ENCODE results near the gene SLC13A2.

Gene SLC13A2

GRCh38 chr17:28527181-28527681 lies 53.8 kb downstream of the SLC13A2 start:
- DNase-seq, result no peak
- in situ Hi-C loops (cut with HindIII; ENCODE audit: low pct_ligation_motif_present, low pct_unique_long_range_greater_than_20kb, low sequenced_read_pairs), result no loop called here

GRCh38 chr17:28527859-28528258 lies 54.4 kb downstream of the SLC13A2 start:
- in situ Hi-C loops (cut with HindIII; ENCODE audit: low pct_ligation_motif_present, low pct_unique_long_range_greater_than_20kb, low sequenced_read_pairs), result no loop called here
- DNase-seq, result no peak

- in situ Hi-C loops (cut with HindIII; ENCODE audit: low pct_ligation_motif_present, low pct_unique_long_range_greater_than_20kb, low sequenced_read_pairs), result no loop called here
- no peak for DNase-seq
These were observed 55.0 kb downstream of the SLC13A2 start for GRCh38 chr17:28528327-28529012.

- no peak for DNase-seq
- in situ Hi-C loops (cut with HindIII; ENCODE audit: low pct_ligation_motif_present, low pct_unique_long_range_greater_than_20kb, low sequenced_read_pairs), result no loop called here
These were observed 55.6 kb downstream of the SLC13A2 start for GRCh38 chr17:28529013-28529400.

- in situ Hi-C loops (cut with HindIII; ENCODE audit: low pct_ligation_motif_present, low pct_unique_long_range_greater_than_20kb, low sequenced_read_pairs), result no loop called here
- no peak for DNase-seq
These were observed 56.8 kb downstream of the SLC13A2 start for GRCh38 chr17:28530250-28530649.

- DNase-seq, result no peak
These were observed 57.5 kb downstream of the SLC13A2 start for GRCh38 chr17:28530926-28531325.

GRCh38 chr17:28532050-28532960 lies 58.9 kb downstream of the SLC13A2 start:
- in situ Hi-C loops (cut with HindIII; ENCODE audit: low pct_ligation_motif_present, low pct_unique_long_range_greater_than_20kb, low sequenced_read_pairs), result no loop called here
- no peak for DNase-seq

More at GRCh38 chr17:28530926-28531325, 57.5 kb downstream of the SLC13A2 start:
- in situ Hi-C loops (cut with HindIII; ENCODE audit: low pct_ligation_motif_present, low pct_unique_long_range_greater_than_20kb, low sequenced_read_pairs), result no loop called here

- in situ Hi-C loops (cut with HindIII; ENCODE audit: low pct_ligation_motif_present, low pct_unique_long_range_greater_than_20kb, low sequenced_read_pairs), result no loop called here
- DNase-seq, result no peak
These were observed 59.8 kb downstream of the SLC13A2 start for GRCh38 chr17:28533091-28533807.

GRCh38 chr17:28534740-28535375 lies 61.4 kb downstream of the SLC13A2 start:
- DNase-seq, result no peak
- in situ Hi-C loops (cut with HindIII; ENCODE audit: low pct_ligation_motif_present, low pct_unique_long_range_greater_than_20kb, low sequenced_read_pairs), result no loop called here

- in situ Hi-C loops (cut with HindIII; ENCODE audit: low pct_ligation_motif_present, low pct_unique_long_range_greater_than_20kb, low sequenced_read_pairs), result no loop called here
- no peak for DNase-seq
These were observed 63.2 kb downstream of the SLC13A2 start for GRCh38 chr17:28536532-28537218.

GRCh38 chr17:28537219-28537610 lies 63.8 kb downstream of the SLC13A2 start:
- DNase-seq, result no peak
- in situ Hi-C loops (cut with HindIII; ENCODE audit: low pct_ligation_motif_present, low pct_unique_long_range_greater_than_20kb, low sequenced_read_pairs), result no loop called here

GRCh38 chr17:28538296-28538895 lies 65.0 kb downstream of the SLC13A2 start:
- in situ Hi-C loops (cut with HindIII; ENCODE audit: low pct_ligation_motif_present, low pct_unique_long_range_greater_than_20kb, low sequenced_read_pairs), result no loop called here
- no peak for DNase-seq

- DNase-seq, result no peak
- in situ Hi-C loops (cut with HindIII; ENCODE audit: low pct_ligation_motif_present, low pct_unique_long_range_greater_than_20kb, low sequenced_read_pairs), result no loop called here
These were observed 66.8 kb downstream of the SLC13A2 start for GRCh38 chr17:28540231-28540630.

- in situ Hi-C loops (cut with HindIII; ENCODE audit: low pct_ligation_motif_present, low pct_unique_long_range_greater_than_20kb, low sequenced_read_pairs), result no loop called here
- DNase-seq, result no peak
These were observed 68.0 kb downstream of the SLC13A2 start for GRCh38 chr17:28541439-28541838.

- DNase-seq, result no peak
- in situ Hi-C loops (cut with HindIII; ENCODE audit: low pct_ligation_motif_present, low pct_unique_long_range_greater_than_20kb, low sequenced_read_pairs), result no loop called here
These were observed 71.1 kb downstream of the SLC13A2 start for GRCh38 chr17:28544402-28545140.

- no peak for DNase-seq
- in situ Hi-C loops (cut with HindIII; ENCODE audit: low pct_ligation_motif_present, low pct_unique_long_range_greater_than_20kb, low sequenced_read_pairs), result no loop called here
These were observed 71.7 kb downstream of the SLC13A2 start for GRCh38 chr17:28545141-28545503.

GRCh38 chr17:28545787-28546415 lies 72.5 kb downstream of the SLC13A2 start:
- in situ Hi-C loops (cut with HindIII; ENCODE audit: low pct_ligation_motif_present, low pct_unique_long_range_greater_than_20kb, low sequenced_read_pairs), result no loop called here
- DNase-seq, result no peak
